ENCODE data around the gene TMEM135. TPM values are rescaled to one million over a fixed set of nuclear protein-coding genes. Genes with fewer than 3 reads are reported as not detected.
"Not testable (repeated sequence)": the region's sequence is repeated elsewhere in the genome, so short reads cannot be mapped to it uniquely, and the experiment has no call there.

Gene TMEM135
- total RNA-seq, 1 donor from 2014 or later: 46.4 TPM

DNA sequence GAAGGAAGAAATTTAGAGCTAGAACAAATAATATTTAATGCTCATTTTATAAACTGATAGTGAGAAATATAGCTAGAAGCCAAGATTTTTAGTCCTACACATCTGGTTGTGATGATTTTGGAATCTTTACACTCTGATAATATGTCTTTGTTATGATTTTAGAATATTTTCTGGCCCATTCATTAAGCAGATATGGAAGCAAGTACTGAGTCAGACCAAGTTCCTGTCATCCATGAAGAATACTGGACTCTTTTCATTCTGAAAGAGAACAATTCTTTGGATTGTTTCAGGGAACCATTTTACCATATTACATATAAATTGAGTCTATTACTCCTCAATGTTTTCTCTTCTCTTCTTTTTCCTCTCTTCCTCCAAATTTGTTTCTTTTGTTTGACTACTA, 227.4 kb downstream of the TMEM135 start:
- Histone ChIP-seq H3K4me3 (no peak overlapping the region), H4K20me1 (ENCODE audit: low read depth) (no peaks in the 10 kb centered on the region), H3K79me2 (ENCODE audit: low read depth) (no peaks in the 10 kb centered on the region), H3K9me3 (ENCODE audit: low read depth) (no peaks in the 10 kb centered on the region), H3K9ac (no peak overlapping the region), H2AFZ (replicated peaks) (no peak overlapping the region), H3K4me1 (no peaks in the 10 kb centered on the region), H3K36me3 (no peaks in the 10 kb centered on the region), H3K27ac (no peak overlapping the region), H3F3A (ENCODE audit: low read depth) (no peaks in the 10 kb centered on the region), H3K27me3 (no peaks in the 10 kb centered on the region), H3K4me2 (no peak overlapping the region)
- peaks cover 6% of the 10 kb centered on the region for H3K4me1 Mint-ChIP-seq
- no peak for DNase-seq (ENCODE audit: low spot score)
- H3K36me3 Mint-ChIP-seq: no peaks in the 10 kb centered on the region
- H3K4me3 Mint-ChIP-seq: no peak overlapping the region
- no peak overlapping the region for H3K27ac Mint-ChIP-seq
- TF ChIP-seq, protein P1, sequence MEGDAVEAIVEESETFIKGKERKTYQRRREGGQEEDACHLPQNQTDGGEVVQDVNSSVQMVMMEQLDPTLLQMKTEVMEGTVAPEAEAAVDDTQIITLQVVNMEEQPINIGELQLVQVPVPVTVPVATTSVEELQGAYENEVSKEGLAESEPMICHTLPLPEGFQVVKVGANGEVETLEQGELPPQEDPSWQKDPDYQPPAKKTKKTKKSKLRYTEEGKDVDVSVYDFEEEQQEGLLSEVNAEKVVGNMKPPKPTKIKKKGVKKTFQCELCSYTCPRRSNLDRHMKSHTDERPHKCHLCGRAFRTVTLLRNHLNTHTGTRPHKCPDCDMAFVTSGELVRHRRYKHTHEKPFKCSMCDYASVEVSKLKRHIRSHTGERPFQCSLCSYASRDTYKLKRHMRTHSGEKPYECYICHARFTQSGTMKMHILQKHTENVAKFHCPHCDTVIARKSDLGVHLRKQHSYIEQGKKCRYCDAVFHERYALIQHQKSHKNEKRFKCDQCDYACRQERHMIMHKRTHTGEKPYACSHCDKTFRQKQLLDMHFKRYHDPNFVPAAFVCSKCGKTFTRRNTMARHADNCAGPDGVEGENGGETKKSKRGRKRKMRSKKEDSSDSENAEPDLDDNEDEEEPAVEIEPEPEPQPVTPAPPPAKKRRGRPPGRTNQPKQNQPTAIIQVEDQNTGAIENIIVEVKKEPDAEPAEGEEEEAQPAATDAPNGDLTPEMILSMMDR (IDR thresholded peaks at IDR 0.05): no peak
- TF ChIP-seq EZH2 (IDR thresholded peaks at IDR 0.05) (no peak), EZH2phosphoT487 (IDR thresholded peaks at IDR 0.05) (no peak)
- H3K9me3 Mint-ChIP-seq: peaks cover 2% of the 10 kb centered on the region
- no peaks in the 10 kb centered on the region for H3K27me3 Mint-ChIP-seq (ENCODE audit: insufficient read depth, low read depth)

GRCh38 chr11:87265979-87266378, 228.2 kb downstream of the TMEM135 start:
- H3K27me3 Mint-ChIP-seq (ENCODE audit: insufficient read depth, low read depth): no peaks in the 10 kb centered on the region
- peaks cover 2% of the 10 kb centered on the region for H3K9me3 Mint-ChIP-seq
- DNase-seq (ENCODE audit: low spot score): no peak
- Histone ChIP-seq H2AFZ (replicated peaks) (no peak overlapping the region), H3K27me3 (no peaks in the 10 kb centered on the region), H3K4me3 (no peak overlapping the region), H3K79me2 (ENCODE audit: low read depth) (no peaks in the 10 kb centered on the region), H3K4me1 (no peaks in the 10 kb centered on the region), H3F3A (ENCODE audit: low read depth) (no peaks in the 10 kb centered on the region), H3K9ac (no peak overlapping the region), H3K9me3 (ENCODE audit: low read depth) (no peaks in the 10 kb centered on the region), H3K27ac (no peak overlapping the region), H4K20me1 (ENCODE audit: low read depth) (no peaks in the 10 kb centered on the region), H3K36me3 (no peaks in the 10 kb centered on the region), H3K4me2 (no peak overlapping the region)
- H3K4me1 Mint-ChIP-seq: peaks cover 2% of the 10 kb centered on the region
- H3K27ac Mint-ChIP-seq: no peak overlapping the region
- TF ChIP-seq, protein P1 (IDR thresholded peaks at IDR 0.05): no peak
- TF ChIP-seq EZH2 (IDR thresholded peaks at IDR 0.05) (no peak), EZH2phosphoT487 (IDR thresholded peaks at IDR 0.05) (no peak)
- no peak overlapping the region for H3K4me3 Mint-ChIP-seq
- no peaks in the 10 kb centered on the region for H3K36me3 Mint-ChIP-seq

GRCh38 chr11:87266751-87267150, 229.0 kb downstream of the TMEM135 start:
- H3K4me1 Mint-ChIP-seq: no peaks in the 10 kb centered on the region

GRCh38 chr11:87271951-87272350, 234.2 kb downstream of the TMEM135 start:
- H3K4me3 Mint-ChIP-seq; H3F3A ChIP-seq (ENCODE audit: low read depth); H3K27ac ChIP-seq; H4K20me1 ChIP-seq (ENCODE audit: low read depth); H3K9me3 Mint-ChIP-seq; H3K27me3 Mint-ChIP-seq (ENCODE audit: insufficient read depth, low read depth); H3K27me3 ChIP-seq; DNase-seq (ENCODE audit: low spot score); H3K4me1 Mint-ChIP-seq; H3K4me3 ChIP-seq; H3K79me2 ChIP-seq (ENCODE audit: low read depth); H3K36me3 ChIP-seq; H3K9ac ChIP-seq; H3K4me2 ChIP-seq; H3K9me3 ChIP-seq (ENCODE audit: low read depth); H2AFZ ChIP-seq (replicated peaks); H3K27ac Mint-ChIP-seq; H3K36me3 Mint-ChIP-seq; H3K4me1 ChIP-seq: not testable (repeated sequence)

More at GRCh38 chr11:87266751-87267150, 229.0 kb downstream of the TMEM135 start:
- DNase-seq (ENCODE audit: low spot score): no peak
- no peaks in the 10 kb centered on the region for H3K4me1 ChIP-seq
- peaks cover 2% of the 10 kb centered on the region for H3K9me3 Mint-ChIP-seq
- no peak overlapping the region for H2AFZ ChIP-seq (replicated peaks)
- H3K9ac ChIP-seq: no peak overlapping the region
- H3K4me3 ChIP-seq: no peak overlapping the region
- no peak for TF ChIP-seq EZH2 (IDR thresholded peaks at IDR 0.05)
- TF ChIP-seq EZH2phosphoT487 (IDR thresholded peaks at IDR 0.05): no peak
- TF ChIP-seq, protein P1 (IDR thresholded peaks at IDR 0.05): no peak
- H3K27ac ChIP-seq: no peak overlapping the region
- H3K27me3 Mint-ChIP-seq (ENCODE audit: insufficient read depth, low read depth): no peaks in the 10 kb centered on the region
- H3K4me2 ChIP-seq: no peak overlapping the region
- no peak overlapping the region for H3K4me3 Mint-ChIP-seq
- no peaks in the 10 kb centered on the region for H3K27me3 ChIP-seq
- H3K9me3 ChIP-seq (ENCODE audit: low read depth): no peaks in the 10 kb centered on the region
- no peaks in the 10 kb centered on the region for H4K20me1 ChIP-seq (ENCODE audit: low read depth)
- H3K79me2 ChIP-seq (ENCODE audit: low read depth): no peaks in the 10 kb centered on the region
- no peaks in the 10 kb centered on the region for H3F3A ChIP-seq (ENCODE audit: low read depth)
- H3K27ac Mint-ChIP-seq: no peak overlapping the region
- H3K36me3 Mint-ChIP-seq: no peaks in the 10 kb centered on the region
- H3K36me3 ChIP-seq: no peaks in the 10 kb centered on the region

All from neural progenitor cell (in vitro differentiated cells).